SK-N-SH (cell line): Measurements from ENCODE around the gene IFNL4. TPM values are rescaled to one million over a fixed set of nuclear protein-coding genes. Genes with fewer than 3 reads are reported as not detected.

ENCODE experiments used
- CTCF ChIA-PET: fragments of 300-600, 350-600 bp; formaldehyde crosslinking; extraction: SDS; loops from one replicate; lab custom pipeline; 2021; lab: Yijun Ruan, JAX
- POLR2A ChIA-PET: fragments of 350-600 bp; sonication (Branson Sonifier 250); formaldehyde crosslinking; extraction: SDS; loops from one replicate; lab custom pipeline; 2020; ENCODE audit warnings: antibody characterized with exemption, inconsistent platforms; lab: Yijun Ruan, JAX
- DNase-seq: peaks from one replicate; pipeline ENCODE4 v3.0.0; 2012
- H2AFZ ChIP-seq: fragments of 200-600 bp; sonication (generic); 2 replicates; pipeline ENCODE4 v1.8.1; 2016; ENCODE audit warnings: antibody characterized with exemption, mild to moderate bottlenecking, low read depth
- H3F3A ChIP-seq: fragments of 200-600 bp; sonication (generic); replicated peaks from 2 replicates; pipeline ENCODE3; 2016; ENCODE audit warnings: antibody characterized with exemption, mild to moderate bottlenecking; ENCODE audit not compliant: insufficient read depth
- H3K27ac ChIP-seq, 2 experiments: fragments of 200-500 bp in 1 of 2; fragments of 200-600 bp in 1 of 2; sonication (Bioruptor generic) in 1 of 2; sonication (generic), shearing (Covaris generic) in 1 of 2; 2 replicates each; pipeline versions ENCODE4 v1.5.1 to v1.6.1; 2014 to 2016; ENCODE audit warnings: low read depth in 2 of 2, inconsistent platforms in 1 of 2, low read length in 1 of 2, mild to moderate bottlenecking in 1 of 2, mixed read lengths in 1 of 2
- H3K27me3 ChIP-seq: fragments of 200-600 bp; sonication (generic), shearing (Covaris generic); 2 replicates; pipeline ENCODE4 v1.6.1; 2016; ENCODE audit warnings: mixed run types; ENCODE audit not compliant: insufficient read depth
- H3K36me3 ChIP-seq, 2 experiments: fragments of 200-500 bp in 1 of 2; fragments of 200-600 bp in 1 of 2; sonication (Bioruptor generic) in 1 of 2; sonication (generic) in 1 of 2; replicated peaks in 1 of 2; 2 replicates each; pipeline versions ENCODE3 to v1.5.1; 2014 to 2016; ENCODE audit warnings: low read length in 1 of 2, mild to moderate bottlenecking in 1 of 2; ENCODE audit not compliant: insufficient read depth in 2 of 2, control insufficient read depth in 1 of 2
- H3K4me1 ChIP-seq, 2 experiments: fragments of 200-500 bp in 1 of 2; fragments of 200-600 bp in 1 of 2; sonication (Bioruptor generic) in 1 of 2; sonication (generic), shearing (Covaris generic) in 1 of 2; 2 replicates each; pipeline versions ENCODE4 v1.5.1 to v1.6.1; 2014 to 2016; ENCODE audit warnings: low read depth in 1 of 2, low read length in 1 of 2, mixed run types in 1 of 2; ENCODE audit not compliant: insufficient read depth in 2 of 2, control insufficient read depth in 1 of 2
- H3K4me2 ChIP-seq: fragments of 200-600 bp; sonication (generic), shearing (Covaris generic); 2 replicates; pipeline ENCODE4 v1.6.1; 2017; ENCODE audit warnings: mixed run types
- H3K4me3 ChIP-seq, 2 experiments: fragments of 200-500 bp in 1 of 2; fragments of 200-600 bp in 1 of 2; sonication (Bioruptor generic) in 1 of 2; sonication (generic), shearing (Covaris generic) in 1 of 2; 2 replicates each; pipeline versions ENCODE4 v1.5.1 to v1.8.1; 2014 to 2016; ENCODE audit warnings: low read depth in 2 of 2, inconsistent platforms in 1 of 2, low read length in 1 of 2, mild to moderate bottlenecking in 1 of 2, mixed read lengths in 1 of 2, moderate library complexity in 1 of 2
- H3K79me2 ChIP-seq: fragments of 200-600 bp; sonication (generic); 2 replicates; pipeline ENCODE4 v1.8.1; 2017; ENCODE audit warnings: mild to moderate bottlenecking; ENCODE audit not compliant: insufficient read depth
- H3K9ac ChIP-seq: fragments of 200-600 bp; sonication (generic); 2 replicates; pipeline ENCODE4 v1.6.1; 2017; ENCODE audit warnings: mixed run types
- H3K9me2 ChIP-seq: fragments of 200-600 bp; sonication (generic); 2 replicates; pipeline ENCODE4 v1.6.1; 2017; ENCODE audit warnings: mixed run types
- H3K9me3 ChIP-seq: fragments of 200-600 bp; sonication (generic); 2 replicates; pipeline ENCODE4 v1.6.1; 2017; ENCODE audit warnings: mixed run types, mild to moderate bottlenecking, moderate library complexity
- H4K20me1 ChIP-seq: fragments of 200-600 bp; sonication (generic); 2 replicates; pipeline ENCODE4 v1.6.1; 2017; ENCODE audit warnings: mild to moderate bottlenecking, mixed run types; ENCODE audit not compliant: insufficient read depth
- CTCF ChIP-seq: fragments of 200-600 bp; sonication (generic); IDR thresholded peaks from 2 replicates; pipeline ENCODE4 v1.6.1; 2017; ENCODE audit warnings: antibody characterized with exemption, mild to moderate bottlenecking, moderate library complexity
- EZH2phosphoT487 ChIP-seq: fragments of 200-600 bp; sonication (generic); IDR thresholded peaks from 2 replicates; pipeline ENCODE4 v1.6.1; 2017; ENCODE audit warnings: low read depth, mixed run types, mild to moderate bottlenecking, antibody characterized with exemption, moderate library complexity, borderline replicate concordance
- FOSL2 ChIP-seq: IDR thresholded peaks from 2 replicates; pipeline ENCODE4 v1.4.0; 2012; ENCODE audit warnings: low read depth, mild to moderate bottlenecking, moderate library complexity, borderline replicate concordance
- FOXM1 ChIP-seq: IDR thresholded peaks from 2 replicates; pipeline ENCODE4 v1.4.0; 2012; ENCODE audit warnings: low read depth, mild to moderate bottlenecking
- GABPA ChIP-seq: IDR thresholded peaks from 2 replicates; pipeline ENCODE4 v1.4.0; 2012; ENCODE audit warnings: low read depth, mild to moderate bottlenecking
- IRF3 ChIP-seq: fragments of 150-350 bp; IDR thresholded peaks from 2 replicates; pipeline ENCODE4 v1.6.1; 2016; ENCODE audit warnings: mild to moderate bottlenecking, low read depth, low read length
- JUND ChIP-seq: IDR thresholded peaks from 2 replicates; pipeline ENCODE4 v1.4.0; 2012
- NRF1 ChIP-seq: IDR thresholded peaks from 2 replicates; pipeline ENCODE4 v1.6.1; 2012; ENCODE audit warnings: low read depth, mild to moderate bottlenecking, low read length
- RCOR1 ChIP-seq: fragments of 150-350 bp; IDR thresholded peaks from 2 replicates; pipeline ENCODE4 v1.6.1; 2017; ENCODE audit warnings: antibody characterized with exemption, low read length
- REST ChIP-seq: IDR thresholded peaks from 2 replicates; pipeline ENCODE4 v1.6.1; 2012; ENCODE audit warnings: mild to moderate bottlenecking, low read depth, low read length, moderate library complexity
- SIN3A ChIP-seq: IDR thresholded peaks from 2 replicates; pipeline ENCODE4 v1.6.1; 2012; ENCODE audit warnings: low read depth, mild to moderate bottlenecking, low read length, moderate library complexity, borderline replicate concordance
- SMC3 ChIP-seq: IDR thresholded peaks from 2 replicates; pipeline ENCODE4 v1.6.1; 2012; ENCODE audit warnings: low read depth, low read length, improper control_type of control experiment
- TEAD4 ChIP-seq: IDR thresholded peaks from 2 replicates; pipeline ENCODE4 v1.4.0; 2012; ENCODE audit warnings: mild to moderate bottlenecking, borderline replicate concordance; ENCODE audit not compliant: insufficient read depth
- ZBTB33 ChIP-seq: IDR thresholded peaks from 2 replicates; pipeline ENCODE4 v1.4.0; 2012; ENCODE audit warnings: low read depth, borderline replicate concordance
- WGBS: methylation state at CpG from one replicate; pipeline ENCODE4 v1.1.6; 2017; ENCODE audit warnings: low lambda C conversion rate; 5-methylcytosine and 5-hydroxymethylcytosine counted together
- polyA plus RNA-seq, 3 experiments: library from polyadenylated mRNA; depleted of rRNA; stranded (reverse); fragments of >200 nt; gene quantifications; 2 replicates each; pipeline ENCODE4 v1.2.3, GENCODE V29; 2012

IFNL4 gene
- polyA plus RNA-seq, 1 of the 3 experiments (the other 2 are of a cell fraction): not detected

- Histone ChIP-seq H3K9ac (no peak overlapping the region), H3K4me2 (no peak overlapping the region), H3K36me3 (no peaks in the 10 kb centered on the region), H3K9me3 (no peaks in the 10 kb centered on the region), H3K4me1 (no peaks in the 10 kb centered on the region), H3K9me2 (no peaks in the 10 kb centered on the region), H3K27ac (no peak overlapping the region), H3K4me3 (no peak overlapping the region), H2AFZ (no peak overlapping the region), H3F3A (no peaks in the 10 kb centered on the region), H3K27me3 (no peaks in the 10 kb centered on the region; the same call in 1 of the 2 replicates), H3K79me2 (no peaks in the 10 kb centered on the region), H4K20me1 (no peaks in the 10 kb centered on the region)
- 58% methylated on average over 6 of the region's 6 CpGs for WGBS
- CTCF ChIA-PET: interaction anchor here (1.2 kb wide), 1 partner anchor 88 kb away, joined by 4 read pairs; no protein-coding TSS in a partner anchor
- TF ChIP-seq GABPA (no peak), CTCF (no peak), SIN3A (no peak), NRF1 (no peak), JUND (no peak), SMC3 (no peak), RCOR1 (no peak), ZBTB33 (no peak), REST (no peak), EZH2phosphoT487 (no peak), FOXM1 (no peak), FOSL2 (no peak), IRF3 (no peak), TEAD4 (no peak)
- no peak for DNase-seq
- POLR2A ChIA-PET: no interaction called here
Measured at GRCh38 chr19:39238209-39238608, 10.4 kb downstream of the IFNL4 start.
